ENCODE measurements around the gene GINM1. TPM values are rescaled to one million over a fixed set of nuclear protein-coding genes. Genes with fewer than 3 reads are reported as not detected.

The GINM1 gene
- total RNA-seq, 1 experiment from 2014 or later, result 31.7 TPM

- DNase-seq (ENCODE audit: low read depth, low spot score) (no peak), ATAC-seq (no peak)
- TF ChIP-seq, protein P1, sequence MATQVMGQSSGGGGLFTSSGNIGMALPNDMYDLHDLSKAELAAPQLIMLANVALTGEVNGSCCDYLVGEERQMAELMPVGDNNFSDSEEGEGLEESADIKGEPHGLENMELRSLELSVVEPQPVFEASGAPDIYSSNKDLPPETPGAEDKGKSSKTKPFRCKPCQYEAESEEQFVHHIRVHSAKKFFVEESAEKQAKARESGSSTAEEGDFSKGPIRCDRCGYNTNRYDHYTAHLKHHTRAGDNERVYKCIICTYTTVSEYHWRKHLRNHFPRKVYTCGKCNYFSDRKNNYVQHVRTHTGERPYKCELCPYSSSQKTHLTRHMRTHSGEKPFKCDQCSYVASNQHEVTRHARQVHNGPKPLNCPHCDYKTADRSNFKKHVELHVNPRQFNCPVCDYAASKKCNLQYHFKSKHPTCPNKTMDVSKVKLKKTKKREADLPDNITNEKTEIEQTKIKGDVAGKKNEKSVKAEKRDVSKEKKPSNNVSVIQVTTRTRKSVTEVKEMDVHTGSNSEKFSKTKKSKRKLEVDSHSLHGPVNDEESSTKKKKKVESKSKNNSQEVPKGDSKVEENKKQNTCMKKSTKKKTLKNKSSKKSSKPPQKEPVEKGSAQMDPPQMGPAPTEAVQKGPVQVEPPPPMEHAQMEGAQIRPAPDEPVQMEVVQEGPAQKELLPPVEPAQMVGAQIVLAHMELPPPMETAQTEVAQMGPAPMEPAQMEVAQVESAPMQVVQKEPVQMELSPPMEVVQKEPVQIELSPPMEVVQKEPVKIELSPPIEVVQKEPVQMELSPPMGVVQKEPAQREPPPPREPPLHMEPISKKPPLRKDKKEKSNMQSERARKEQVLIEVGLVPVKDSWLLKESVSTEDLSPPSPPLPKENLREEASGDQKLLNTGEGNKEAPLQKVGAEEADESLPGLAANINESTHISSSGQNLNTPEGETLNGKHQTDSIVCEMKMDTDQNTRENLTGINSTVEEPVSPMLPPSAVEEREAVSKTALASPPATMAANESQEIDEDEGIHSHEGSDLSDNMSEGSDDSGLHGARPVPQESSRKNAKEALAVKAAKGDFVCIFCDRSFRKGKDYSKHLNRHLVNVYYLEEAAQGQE (IDR thresholded peaks at IDR 0.05; ENCODE audit: insufficient read depth in 1 of 2, low read depth in 2 of 2, low read length in 1 of 2), result no peak
- TF ChIP-seq POLR2AphosphoS5 (IDR thresholded peaks at IDR 0.05; ENCODE audit: low read depth, low read length), result no peak
- TF ChIP-seq, protein P2, sequence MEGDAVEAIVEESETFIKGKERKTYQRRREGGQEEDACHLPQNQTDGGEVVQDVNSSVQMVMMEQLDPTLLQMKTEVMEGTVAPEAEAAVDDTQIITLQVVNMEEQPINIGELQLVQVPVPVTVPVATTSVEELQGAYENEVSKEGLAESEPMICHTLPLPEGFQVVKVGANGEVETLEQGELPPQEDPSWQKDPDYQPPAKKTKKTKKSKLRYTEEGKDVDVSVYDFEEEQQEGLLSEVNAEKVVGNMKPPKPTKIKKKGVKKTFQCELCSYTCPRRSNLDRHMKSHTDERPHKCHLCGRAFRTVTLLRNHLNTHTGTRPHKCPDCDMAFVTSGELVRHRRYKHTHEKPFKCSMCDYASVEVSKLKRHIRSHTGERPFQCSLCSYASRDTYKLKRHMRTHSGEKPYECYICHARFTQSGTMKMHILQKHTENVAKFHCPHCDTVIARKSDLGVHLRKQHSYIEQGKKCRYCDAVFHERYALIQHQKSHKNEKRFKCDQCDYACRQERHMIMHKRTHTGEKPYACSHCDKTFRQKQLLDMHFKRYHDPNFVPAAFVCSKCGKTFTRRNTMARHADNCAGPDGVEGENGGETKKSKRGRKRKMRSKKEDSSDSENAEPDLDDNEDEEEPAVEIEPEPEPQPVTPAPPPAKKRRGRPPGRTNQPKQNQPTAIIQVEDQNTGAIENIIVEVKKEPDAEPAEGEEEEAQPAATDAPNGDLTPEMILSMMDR (IDR thresholded peaks at IDR 0.05), result no peak
- no peak for TF ChIP-seq SIN3A (IDR thresholded peaks at IDR 0.05; ENCODE audit: borderline replicate concordance, insufficient read depth, low read depth, low read length)
- TF ChIP-seq TCF7L2 (IDR thresholded peaks at IDR 0.05; ENCODE audit: low read depth, low read length), result no peak
- intact Hi-C loops (cut with micrococcal nuclease; ENCODE audit: unreplicated experiment), result no loop called here
- Histone ChIP-seq H3K9me3 (ENCODE audit: control insufficient read depth, insufficient read depth, low read depth, low read length) (no peaks in the 10 kb centered on the region; the same call in 1 of the 2 replicates), H3K27me3 (ENCODE audit: control insufficient read depth, insufficient read depth, low read length) (no peaks in the 10 kb centered on the region), H3K36me3 (ENCODE audit: control insufficient read depth, insufficient read depth, low read length) (no peaks in the 10 kb centered on the region), H3K4me3 (ENCODE audit: low read depth in 2 of 2, low read length in 2 of 2) (no peak overlapping the region), H3K27ac (ENCODE audit: low read length) (no peak overlapping the region), H3K4me1 (ENCODE audit: control insufficient read depth, insufficient read depth, low read length) (no peaks in the 10 kb centered on the region)
- CTCF ChIA-PET, result no interaction called here
- no TSS peak for BruUV-seq (replicated peaks)
- POLR2A ChIA-PET, result no interaction called here
- in situ Hi-C loops (cut with HindIII; ENCODE audit: low pct_unique_long_range_greater_than_20kb, low sequenced_read_pairs), result no loop called here
Observed at GRCh38 chr6:149608381-149608982, 42.3 kb downstream of the GINM1 start.

- DNase-seq (ENCODE audit: low read depth, low spot score), result no peak
- Histone ChIP-seq H3K36me3 (ENCODE audit: control insufficient read depth, insufficient read depth, low read length) (no peaks in the 10 kb centered on the region), H3K9me3 (ENCODE audit: control insufficient read depth, insufficient read depth, low read depth, low read length) (no peaks in the 10 kb centered on the region; the same call in 1 of the 2 replicates), H3K27ac (ENCODE audit: low read length) (no peak overlapping the region), H3K27me3 (ENCODE audit: control insufficient read depth, insufficient read depth, low read length) (no peaks in the 10 kb centered on the region), H3K4me3 (ENCODE audit: low read depth in 2 of 2, low read length in 2 of 2) (no peak overlapping the region), H3K4me1 (ENCODE audit: control insufficient read depth, insufficient read depth, low read length) (no peaks in the 10 kb centered on the region)
- POLR2A ChIA-PET, result no interaction called here
- in situ Hi-C loops (cut with HindIII; ENCODE audit: low pct_unique_long_range_greater_than_20kb, low sequenced_read_pairs) (no loop called here), intact Hi-C loops (cut with micrococcal nuclease; ENCODE audit: unreplicated experiment) (no loop called here)
- BruUV-seq (replicated peaks), result no TSS peak
- TF ChIP-seq, protein P1 (IDR thresholded peaks at IDR 0.05; ENCODE audit: insufficient read depth in 1 of 2, low read depth in 2 of 2, low read length in 1 of 2), result no peak
- TF ChIP-seq, protein P2 (IDR thresholded peaks at IDR 0.05), result no peak
- TF ChIP-seq POLR2AphosphoS5 (IDR thresholded peaks at IDR 0.05; ENCODE audit: low read depth, low read length) (no peak), TCF7L2 (IDR thresholded peaks at IDR 0.05; ENCODE audit: low read depth, low read length) (no peak), SIN3A (IDR thresholded peaks at IDR 0.05; ENCODE audit: borderline replicate concordance, insufficient read depth, low read depth, low read length) (no peak)
- CTCF ChIA-PET, result no interaction called here
- no peak for ATAC-seq
Observed at GRCh38 chr6:149614337-149614736, 48.2 kb downstream of the GINM1 start.
